Measurements from ENCODE around the gene AARSD1.

- TF ChIP-seq POLR2A (IDR thresholded peaks at IDR 0.05) (no peak), CTCF (IDR thresholded peaks at IDR 0.05) (no peak), EP300 (IDR thresholded peaks at IDR 0.05) (no peak)
Measured at GRCh38 chr17:43011728-43012472, 47.6 kb upstream of the AARSD1 start.

Data from ovary (tissue), 3 donors.